Measurements from ENCODE around the gene MDC1. TPM values are rescaled to one million over a fixed set of nuclear protein-coding genes. Genes with fewer than 3 reads are reported as not detected.

Gene MDC1
- total RNA-seq, 1 experiment from 2014 or later, result 75.8 TPM

GRCh38 chr6:30676660-30677285, 40.3 kb downstream of the MDC1 start:
- no peak overlapping the region for H3K4me3 ChIP-seq (replicated peaks in 1 of 2; ENCODE audit: low read depth in 1 of 2, low read length in 2 of 2)
- H3K79me2 ChIP-seq (ENCODE audit: insufficient read depth, low read length), result peaks cover 23% of the 10 kb centered on the region
- no peaks in the 10 kb centered on the region for H4K20me1 ChIP-seq (ENCODE audit: insufficient read depth)
- peaks cover 9 to 19% of the 10 kb centered on the region in 2 experiments; a peak in 3 of 4 replicates for H3K36me3 ChIP-seq (ENCODE audit: control insufficient read depth in 1 of 2, insufficient read depth in 2 of 2, low read length in 2 of 2)
- DNase-seq (ENCODE audit: low read depth, low spot score), result no peak
- H3K27ac ChIP-seq (ENCODE audit: low read depth, low read length), result no peak overlapping the region
- no TSS peak for BruUV-seq (replicated peaks)
- no peaks in the 10 kb centered on the region for H3K9me3 ChIP-seq (ENCODE audit: control insufficient read depth in 1 of 2, insufficient read depth in 1 of 2, low read depth in 1 of 2, low read length in 2 of 2)
- RAD21 ChIA-PET (ENCODE audit: low non-redundant PET in 1 of 2, low total read pairs in 2 of 2, uncharacterized antibody in 2 of 2, unreplicated experiment in 2 of 2), result no interaction called here
- H2AFZ ChIP-seq (ENCODE audit: low read depth, low read length, poor library complexity, severe bottlenecking), result no peak overlapping the region
- H3K4me2 ChIP-seq (ENCODE audit: low read length), result no peak overlapping the region
- H3K27me3 ChIP-seq (ENCODE audit: insufficient read depth, low read length), result no peaks in the 10 kb centered on the region
- POLR2A ChIA-PET, result no interaction called here
- intact Hi-C loops (cut with micrococcal nuclease), result loop anchor here (5.0 kb wide), 1 partner anchor 136 kb away; no protein-coding TSS in a partner anchor
- H3K4me1 ChIP-seq (ENCODE audit: control insufficient read depth in 1 of 2, insufficient read depth in 2 of 2, low read length in 2 of 2), result peaks cover under 1 to 24% of the 10 kb centered on the region in 2 experiments; a peak in 3 of 4 replicates
- CTCF ChIA-PET, result interaction anchor here (1.3 kb wide), 1 partner anchor 54 kb away, joined by 6 read pairs; no protein-coding TSS in a partner anchor
- ATAC-seq, result no peak
- TF ChIP-seq EZH2phosphoT487 (IDR thresholded peaks at IDR 0.05; ENCODE audit: borderline replicate concordance), result no peak
- no peak for TF ChIP-seq TCF7L2 (IDR thresholded peaks at IDR 0.05; ENCODE audit: borderline replicate concordance, extremely low read depth, insufficient read depth, insufficient read length)
- no peak for TF ChIP-seq ZFX (IDR thresholded peaks at IDR 0.05)
- TF ChIP-seq YY1 (IDR thresholded peaks at IDR 0.05; ENCODE audit: extremely low read depth, insufficient replicate concordance, low read depth, low read length), result no peak
- TF ChIP-seq, protein P1, sequence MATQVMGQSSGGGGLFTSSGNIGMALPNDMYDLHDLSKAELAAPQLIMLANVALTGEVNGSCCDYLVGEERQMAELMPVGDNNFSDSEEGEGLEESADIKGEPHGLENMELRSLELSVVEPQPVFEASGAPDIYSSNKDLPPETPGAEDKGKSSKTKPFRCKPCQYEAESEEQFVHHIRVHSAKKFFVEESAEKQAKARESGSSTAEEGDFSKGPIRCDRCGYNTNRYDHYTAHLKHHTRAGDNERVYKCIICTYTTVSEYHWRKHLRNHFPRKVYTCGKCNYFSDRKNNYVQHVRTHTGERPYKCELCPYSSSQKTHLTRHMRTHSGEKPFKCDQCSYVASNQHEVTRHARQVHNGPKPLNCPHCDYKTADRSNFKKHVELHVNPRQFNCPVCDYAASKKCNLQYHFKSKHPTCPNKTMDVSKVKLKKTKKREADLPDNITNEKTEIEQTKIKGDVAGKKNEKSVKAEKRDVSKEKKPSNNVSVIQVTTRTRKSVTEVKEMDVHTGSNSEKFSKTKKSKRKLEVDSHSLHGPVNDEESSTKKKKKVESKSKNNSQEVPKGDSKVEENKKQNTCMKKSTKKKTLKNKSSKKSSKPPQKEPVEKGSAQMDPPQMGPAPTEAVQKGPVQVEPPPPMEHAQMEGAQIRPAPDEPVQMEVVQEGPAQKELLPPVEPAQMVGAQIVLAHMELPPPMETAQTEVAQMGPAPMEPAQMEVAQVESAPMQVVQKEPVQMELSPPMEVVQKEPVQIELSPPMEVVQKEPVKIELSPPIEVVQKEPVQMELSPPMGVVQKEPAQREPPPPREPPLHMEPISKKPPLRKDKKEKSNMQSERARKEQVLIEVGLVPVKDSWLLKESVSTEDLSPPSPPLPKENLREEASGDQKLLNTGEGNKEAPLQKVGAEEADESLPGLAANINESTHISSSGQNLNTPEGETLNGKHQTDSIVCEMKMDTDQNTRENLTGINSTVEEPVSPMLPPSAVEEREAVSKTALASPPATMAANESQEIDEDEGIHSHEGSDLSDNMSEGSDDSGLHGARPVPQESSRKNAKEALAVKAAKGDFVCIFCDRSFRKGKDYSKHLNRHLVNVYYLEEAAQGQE (IDR thresholded peaks at IDR 0.05; ENCODE audit: low read depth), result no peak
- TF ChIP-seq, protein P2, sequence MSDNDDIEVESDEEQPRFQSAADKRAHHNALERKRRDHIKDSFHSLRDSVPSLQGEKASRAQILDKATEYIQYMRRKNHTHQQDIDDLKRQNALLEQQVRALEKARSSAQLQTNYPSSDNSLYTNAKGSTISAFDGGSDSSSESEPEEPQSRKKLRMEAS (IDR thresholded peaks at IDR 0.05), result no peak
- TF ChIP-seq POLR2AphosphoS5 (IDR thresholded peaks at IDR 0.05; ENCODE audit: low read depth, low read length), result no peak
- TF ChIP-seq, protein P3, sequence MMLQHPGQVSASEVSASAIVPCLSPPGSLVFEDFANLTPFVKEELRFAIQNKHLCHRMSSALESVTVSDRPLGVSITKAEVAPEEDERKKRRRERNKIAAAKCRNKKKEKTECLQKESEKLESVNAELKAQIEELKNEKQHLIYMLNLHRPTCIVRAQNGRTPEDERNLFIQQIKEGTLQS (IDR thresholded peaks at IDR 0.05), result no peak
- no peak for TF ChIP-seq EGR1 (IDR thresholded peaks at IDR 0.05; ENCODE audit: low read depth)
- no peak for TF ChIP-seq JUND (IDR thresholded peaks at IDR 0.05)
- TF ChIP-seq CEBPB (IDR thresholded peaks at IDR 0.05; ENCODE audit: low read depth), result no peak
- TF ChIP-seq, protein P4, sequence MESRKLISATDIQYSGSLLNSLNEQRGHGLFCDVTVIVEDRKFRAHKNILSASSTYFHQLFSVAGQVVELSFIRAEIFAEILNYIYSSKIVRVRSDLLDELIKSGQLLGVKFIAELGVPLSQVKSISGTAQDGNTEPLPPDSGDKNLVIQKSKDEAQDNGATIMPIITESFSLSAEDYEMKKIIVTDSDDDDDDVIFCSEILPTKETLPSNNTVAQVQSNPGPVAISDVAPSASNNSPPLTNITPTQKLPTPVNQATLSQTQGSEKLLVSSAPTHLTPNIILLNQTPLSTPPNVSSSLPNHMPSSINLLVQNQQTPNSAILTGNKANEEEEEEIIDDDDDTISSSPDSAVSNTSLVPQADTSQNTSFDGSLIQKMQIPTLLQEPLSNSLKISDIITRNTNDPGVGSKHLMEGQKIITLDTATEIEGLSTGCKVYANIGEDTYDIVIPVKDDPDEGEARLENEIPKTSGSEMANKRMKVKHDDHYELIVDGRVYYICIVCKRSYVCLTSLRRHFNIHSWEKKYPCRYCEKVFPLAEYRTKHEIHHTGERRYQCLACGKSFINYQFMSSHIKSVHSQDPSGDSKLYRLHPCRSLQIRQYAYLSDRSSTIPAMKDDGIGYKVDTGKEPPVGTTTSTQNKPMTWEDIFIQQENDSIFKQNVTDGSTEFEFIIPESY (IDR thresholded peaks at IDR 0.05; ENCODE audit: extremely low read depth, insufficient replicate concordance, low read length), result no peak
- no peak for TF ChIP-seq CBX3 (IDR thresholded peaks at IDR 0.05; ENCODE audit: low read depth)
- no peak for TF ChIP-seq CTCF (IDR thresholded peaks at IDR 0.05 in 2 of 3, conservative IDR thresholded peaks at IDR 0.05 in 1 of 3; ENCODE audit: borderline replicate concordance in 1 of 3, insufficient read depth in 1 of 3, low read depth in 2 of 3, low read length in 2 of 3)
- H3K9me2 ChIP-seq (ENCODE audit: insufficient read depth), result no peaks in the 10 kb centered on the region
- no peak overlapping the region for H3K9ac ChIP-seq (ENCODE audit: low read length)
